ENCODE measurements around the gene PGAP6. TPM values are rescaled to one million over a fixed set of nuclear protein-coding genes. Genes with fewer than 3 reads are reported as not detected.

PGAP6 gene
- polyA plus RNA-seq, 1 of the 3 experiments (the other 2 are of a cell fraction), result 133 TPM

GRCh38 chr16:359871-360697 is 21.7 kb downstream of the PGAP6 start:
- H3K79me2 ChIP-seq (ENCODE audit: insufficient read depth), result no peaks in the 10 kb centered on the region
- no peak for DNase-seq
- ChIA-PET POLR2A (no interaction called here), CTCF (interaction anchor here (0.6 to 4.8 kb wide), 4 partner anchors 169 to 697 kb away, joined by 3 to 74 read pairs (median 20); partner anchors contain the start of gene HBQ1)
- peaks cover 0 to 18% of the 10 kb centered on the region in 2 experiments; a peak in 1 of 4 replicates for H3K4me1 ChIP-seq (ENCODE audit: control insufficient read depth in 1 of 2, insufficient read depth in 2 of 2, low read depth in 1 of 2, low read length in 1 of 2)
- no peak for TF ChIP-seq TAF1 (IDR thresholded peaks at IDR 0.05; ENCODE audit: borderline replicate concordance, low read depth, low read length)
- TF ChIP-seq EP300 (IDR thresholded peaks at IDR 0.05; ENCODE audit: borderline replicate concordance in 1 of 2, low read depth in 1 of 2, low read length in 1 of 2), result no peak
- TF ChIP-seq FOXM1 (IDR thresholded peaks at IDR 0.05; ENCODE audit: low read depth), result no peak
- no peak for TF ChIP-seq REST (IDR thresholded peaks at IDR 0.05; ENCODE audit: low read depth, low read length)
- TF ChIP-seq EZH2phosphoT487 (IDR thresholded peaks at IDR 0.05; ENCODE audit: borderline replicate concordance, low read depth), result no peak
- no peak for TF ChIP-seq NFIC (IDR thresholded peaks at IDR 0.05; ENCODE audit: borderline replicate concordance)
- TF ChIP-seq NRF1 (IDR thresholded peaks at IDR 0.05; ENCODE audit: low read depth, low read length), result no peak
- no peak for TF ChIP-seq SMC3 (IDR thresholded peaks at IDR 0.05; ENCODE audit: low read depth, low read length)
- TF ChIP-seq TEAD4 (IDR thresholded peaks at IDR 0.05; ENCODE audit: borderline replicate concordance, insufficient read depth), result no peak
- no peak for TF ChIP-seq GATA2 (CRISPR knock-in tag; IDR thresholded peaks at IDR 0.05)
- no peak for TF ChIP-seq CHD2 (IDR thresholded peaks at IDR 0.05; ENCODE audit: low read length, partially characterized antibody)
- no peaks in the 10 kb centered on the region for H4K20me1 ChIP-seq (ENCODE audit: insufficient read depth)
- H3K9me2 ChIP-seq, result no peaks in the 10 kb centered on the region
- 86% methylated on average over 42 of the region's 47 CpGs for WGBS (ENCODE audit: low lambda C conversion rate)
- H3K9ac ChIP-seq, result no peak overlapping the region
- H3K27me3 ChIP-seq (ENCODE audit: insufficient read depth), result no peaks in the 10 kb centered on the region
- H3K4me2 ChIP-seq, result no peak overlapping the region
- no peaks in the 10 kb centered on the region for H3K36me3 ChIP-seq (replicated peaks in 1 of 2; ENCODE audit: control insufficient read depth in 1 of 2, insufficient read depth in 2 of 2, low read length in 1 of 2)
- H3K9me3 ChIP-seq, result no peaks in the 10 kb centered on the region
- H3K4me3 ChIP-seq (ENCODE audit: low read depth in 2 of 2, low read length in 1 of 2), result no peak overlapping the region
- H3K27ac ChIP-seq (ENCODE audit: low read depth in 2 of 2, low read length in 1 of 2), result no peak overlapping the region
- no peaks in the 10 kb centered on the region for H3F3A ChIP-seq (replicated peaks; ENCODE audit: insufficient read depth)
- no peak overlapping the region for H2AFZ ChIP-seq (ENCODE audit: low read depth)

Data from SK-N-SH (cell line).